Ascending aorta (tissue), 2 donors: Measurements from ENCODE around the gene TYRO3. TPM values are rescaled to one million over a fixed set of nuclear protein-coding genes. Genes with fewer than 3 reads are reported as not detected.
"Not testable (repeated sequence)": the region's sequence is repeated elsewhere in the genome, so short reads cannot be mapped to it uniquely, and the experiment has no call there.

Experiments
- DNase-seq, 2 donors: peaks; one replicate each; pipeline ENCODE4 v3.0.0-alpha.2; 2019; ENCODE audit warnings: low spot score in 2 of 2
- H3K27ac ChIP-seq, 2 donors: fragments of 200-600 bp; sonication (generic); one replicate each; pipeline ENCODE4 v1.5.1; 2016 to 2017; ENCODE audit warnings: mild to moderate bottlenecking in 1 of 2
- H3K27me3 ChIP-seq: fragments of 200-600 bp; sonication (generic); one replicate; pipeline ENCODE4 v1.5.1; 2017
- H3K36me3 ChIP-seq, 2 donors: fragments of 200-600 bp; sonication (generic); one replicate each; pipeline ENCODE4 v1.5.1; 2016
- H3K4me1 ChIP-seq, 2 donors: fragments of 200-600 bp; sonication (generic); one replicate each; pipeline ENCODE4 v1.5.1; 2016 to 2017; ENCODE audit warnings: mild to moderate bottlenecking in 1 of 2
- H3K4me3 ChIP-seq, 2 donors: fragments of 200-600 bp; sonication (generic); one replicate each; pipeline ENCODE4 v1.5.1; 2016 to 2017; ENCODE audit warnings: mild to moderate bottlenecking in 1 of 2
- H3K9me3 ChIP-seq, 2 donors: fragments of 200-600 bp; sonication (generic); one replicate each; pipeline ENCODE4 v1.5.1; 2016
- CTCF ChIP-seq, 3 experiments: fragments of 200-600 bp in 2 of 3; fragments of 450-650 bp in 1 of 3; sonication (generic) in 2 of 3; IDR thresholded peaks; one replicate each; pipeline ENCODE4 v1.5.1; 2016 to 2019; ENCODE audit warnings: antibody characterized with exemption in 3 of 3, mild to moderate bottlenecking in 1 of 3, moderate library complexity in 1 of 3
- intact Hi-C: fragments of 100-400 bp; cut with DNase I; formaldehyde crosslinking; loops from one replicate; pipeline ENCODE4 v1.15.1; 2023
- total RNA-seq: library from RNA; depleted of rRNA; stranded (reverse); fragments of >200 nt; gene quantifications from one replicate; pipeline ENCODE4 v1.1.0, GENCODE V29; 2016

TYRO3 gene
- total RNA-seq, 1 donor from 2014 or later: 7.0 TPM

- Histone ChIP-seq H3K4me3 (no peak overlapping the region), H3K36me3 (no peaks in the 10 kb centered on the region), H3K4me1 (peaks cover 0 to 5% of the 10 kb centered on the region in 2 donors), H3K9me3 (no peaks in the 10 kb centered on the region), H3K27me3 (no peaks in the 10 kb centered on the region), H3K27ac (no peak overlapping the region)
- DNase-seq: no peak
- intact Hi-C loops: no loop called here
- TF ChIP-seq CTCF (IDR thresholded peaks at IDR 0.05): no peak
Observed at GRCh38 chr15:41583795-41584194, 24.8 kb downstream of the TYRO3 start.

GRCh38 chr15:41584636-41585126 is 25.7 kb downstream of the TYRO3 start:
- no peak for TF ChIP-seq CTCF (IDR thresholded peaks at IDR 0.05)
- H3K27ac ChIP-seq: peak overlapping the region; percentile 40 to 46

GRCh38 chr15:41585127-41586047 is 26.4 kb downstream of the TYRO3 start:
- peak in 1 of 2 donors; percentile 74 for DNase-seq
- H3K27me3 ChIP-seq: no peaks in the 10 kb centered on the region
- no peaks in the 10 kb centered on the region for H3K9me3 ChIP-seq
- H3K27ac ChIP-seq: peak overlapping the region; percentile 40 to 46
- H3K4me1 ChIP-seq: peaks cover 0 to 5% of the 10 kb centered on the region in 2 donors
- intact Hi-C loops: loop anchor here (1.0 kb wide), 1 partner anchor 26 kb away; the partner anchor contains the start of gene TYRO3
- no peaks in the 10 kb centered on the region for H3K36me3 ChIP-seq
- H3K4me3 ChIP-seq: peak overlapping the region; percentile 61 to 82
- peak in 2 of 3 experiments; percentile 13 to 22 for TF ChIP-seq CTCF (IDR thresholded peaks at IDR 0.05)

More at GRCh38 chr15:41584636-41585126, 25.7 kb downstream of the TYRO3 start:
- Histone ChIP-seq H3K27me3 (no peaks in the 10 kb centered on the region), H3K9me3 (no peaks in the 10 kb centered on the region), H3K4me3 (peak overlapping the region; percentile 61 to 82), H3K4me1 (peaks cover 0 to 5% of the 10 kb centered on the region in 2 donors), H3K36me3 (no peaks in the 10 kb centered on the region)
- DNase-seq: no peak
- intact Hi-C loops: loop anchor here (1.0 kb wide), 1 partner anchor 25 kb away; the partner anchor contains the start of gene TYRO3

GRCh38 chr15:41586531-41587282 is 27.7 kb downstream of the TYRO3 start:
- H3K4me1 ChIP-seq, H3K27ac ChIP-seq, DNase-seq, H3K4me3 ChIP-seq, H3K27me3 ChIP-seq, H3K9me3 ChIP-seq, intact Hi-C loops, H3K36me3 ChIP-seq: not testable (repeated sequence)

- H3K27me3 ChIP-seq, DNase-seq, intact Hi-C loops, H3K4me3 ChIP-seq, H3K36me3 ChIP-seq, H3K9me3 ChIP-seq, H3K27ac ChIP-seq, H3K4me1 ChIP-seq: not testable (repeated sequence)
Observed at GRCh38 chr15:41589018-41589417, 30.0 kb downstream of the TYRO3 start.

GRCh38 chr15:41589571-41589970 is 30.6 kb downstream of the TYRO3 start:
- H3K9me3 ChIP-seq, H3K27me3 ChIP-seq, H3K36me3 ChIP-seq, DNase-seq, H3K4me1 ChIP-seq, intact Hi-C loops, H3K4me3 ChIP-seq, H3K27ac ChIP-seq: not testable (repeated sequence)

- H3K36me3 ChIP-seq, H3K9me3 ChIP-seq, DNase-seq, H3K27ac ChIP-seq, H3K4me3 ChIP-seq, intact Hi-C loops, H3K27me3 ChIP-seq, H3K4me1 ChIP-seq: not testable (repeated sequence)
Observed at GRCh38 chr15:41591217-41591616, 32.2 kb downstream of the TYRO3 start.

- H3K9me3 ChIP-seq, H3K4me3 ChIP-seq, H3K36me3 ChIP-seq, H3K4me1 ChIP-seq, intact Hi-C loops, H3K27me3 ChIP-seq, H3K27ac ChIP-seq, DNase-seq: not testable (repeated sequence)
Observed at GRCh38 chr15:41592718-41593117, 33.7 kb downstream of the TYRO3 start.
